Mesenchymal stem cell (in vitro differentiated cells and primary cell): ENCODE measurements around the gene FOXL1.
A peak's percentile ranks its signal among the peaks of the same experiment; 100 is the strongest.

Experiments
- DNase-seq: peaks from one replicate; pipeline ENCODE4 v3.0.0-alpha.2; 2013
- H2AFZ ChIP-seq: one replicate; pipeline ENCODE4 v1.6.1; 2013; ENCODE audit warnings: low read depth, mild to moderate bottlenecking, control low read depth, inconsistent platforms, low read length, moderate library complexity
- H2AK5ac ChIP-seq: 2 replicates; pipeline ENCODE4 v1.6.1; 2013; ENCODE audit warnings: low read length, moderate library complexity, mild to moderate bottlenecking, inconsistent platforms; ENCODE audit not compliant: severe bottlenecking
- H2BK120ac ChIP-seq: one replicate; pipeline ENCODE4 v1.6.1; 2013; ENCODE audit warnings: low read depth, mild to moderate bottlenecking, inconsistent platforms, low read length, moderate library complexity
- H2BK12ac ChIP-seq, 2 experiments: one replicate each; pipeline ENCODE4 v1.6.1; 2013; ENCODE audit warnings: inconsistent platforms in 2 of 2, low read length in 2 of 2, mild to moderate bottlenecking in 2 of 2, moderate library complexity in 2 of 2, control low read depth in 1 of 2
- H2BK15ac ChIP-seq: one replicate; pipeline ENCODE4 v1.6.1; 2013; ENCODE audit warnings: mild to moderate bottlenecking, low read depth, inconsistent platforms; ENCODE audit not compliant: poor library complexity, severe bottlenecking
- H2BK5ac ChIP-seq: 2 replicates; pipeline ENCODE4 v1.6.1; 2013; ENCODE audit warnings: low read depth, mild to moderate bottlenecking, low read length, control low read depth, inconsistent platforms; ENCODE audit not compliant: poor library complexity, severe bottlenecking
- H3K14ac ChIP-seq, 2 experiments: one replicate each; pipeline ENCODE4 v1.6.1; 2013; ENCODE audit warnings: inconsistent platforms in 2 of 2, low read length in 2 of 2, control low read depth in 1 of 2, mild to moderate bottlenecking in 1 of 2, moderate library complexity in 1 of 2
- H3K18ac ChIP-seq, 2 experiments: one replicate each; pipeline ENCODE4 v1.6.1; 2013; ENCODE audit warnings: inconsistent platforms in 2 of 2, low read length in 2 of 2, control low read depth in 1 of 2, low read depth in 1 of 2, mild to moderate bottlenecking in 1 of 2
- H3K23ac ChIP-seq, 2 experiments: one replicate each; pipeline ENCODE4 v1.6.1; 2013; ENCODE audit warnings: inconsistent platforms in 2 of 2, low read length in 2 of 2, mild to moderate bottlenecking in 2 of 2, moderate library complexity in 2 of 2, control low read depth in 1 of 2
- H3K27ac ChIP-seq: 2 replicates; pipeline ENCODE4 v1.5.1; 2013; ENCODE audit warnings: mild to moderate bottlenecking, moderate library complexity, low read length, control low read depth, inconsistent platforms; ENCODE audit not compliant: poor library complexity, severe bottlenecking
- H3K27me3 ChIP-seq, 2 experiments: 2 replicates each; pipeline versions ENCODE4 v1.6.1 to v1.7.0; 2013; ENCODE audit warnings: low read length in 2 of 2, mild to moderate bottlenecking in 2 of 2, moderate library complexity in 2 of 2, control low read depth in 1 of 2, inconsistent platforms in 1 of 2; ENCODE audit not compliant: control insufficient read depth in 1 of 2, insufficient read depth in 1 of 2
- H3K36me3 ChIP-seq, 2 experiments: 2 replicates each; pipeline versions ENCODE4 v1.6.1 to v1.7.0; 2013; ENCODE audit warnings: low read length in 2 of 2, control low read depth in 1 of 2, inconsistent platforms in 1 of 2, low read depth in 1 of 2, mild to moderate bottlenecking in 1 of 2; ENCODE audit not compliant: insufficient read depth in 2 of 2, control insufficient read depth in 1 of 2
- H3K4ac ChIP-seq, 2 experiments: one replicate each; pipeline ENCODE4 v1.6.1; 2013; ENCODE audit warnings: inconsistent platforms in 2 of 2, low read length in 2 of 2, mild to moderate bottlenecking in 2 of 2, moderate library complexity in 2 of 2, control low read depth in 1 of 2, low read depth in 1 of 2
- H3K4me1 ChIP-seq: 2 replicates; pipeline ENCODE4 v1.6.1; 2013; ENCODE audit warnings: low read depth, low read length, control low read depth; ENCODE audit not compliant: control insufficient read depth, insufficient read depth
- H3K4me2 ChIP-seq: 2 replicates; pipeline ENCODE4 v1.6.1; 2013; ENCODE audit warnings: low read length, mild to moderate bottlenecking, inconsistent platforms; ENCODE audit not compliant: poor library complexity, severe bottlenecking
- H3K4me3 ChIP-seq, 2 experiments: 2 replicates each; pipeline versions ENCODE4 v1.5.1 to v1.7.0; 2013; ENCODE audit warnings: low read length in 2 of 2, mild to moderate bottlenecking in 2 of 2, control low read depth in 1 of 2, low read depth in 1 of 2; ENCODE audit not compliant: insufficient read depth in 1 of 2
- H3K79me1 ChIP-seq: replicated peaks from 2 replicates; pipeline ENCODE4 v1.6.1; 2013; ENCODE audit warnings: mild to moderate bottlenecking, control low read depth, low read length, inconsistent platforms; ENCODE audit not compliant: poor library complexity, severe bottlenecking
- H3K9ac ChIP-seq: 2 replicates; pipeline ENCODE4 v1.7.0; 2013; ENCODE audit warnings: mild to moderate bottlenecking, low read length, moderate library complexity
- H3K9me3 ChIP-seq: 2 replicates; pipeline ENCODE4 v1.7.0; 2013; ENCODE audit warnings: mild to moderate bottlenecking, low read length; ENCODE audit not compliant: control insufficient read depth
- H4K8ac ChIP-seq: one replicate; pipeline ENCODE4 v1.6.1; 2013; ENCODE audit warnings: inconsistent platforms, mild to moderate bottlenecking, low read length, moderate library complexity
- H4K91ac ChIP-seq: one replicate; pipeline ENCODE4 v1.6.1; 2013; ENCODE audit warnings: mild to moderate bottlenecking, low read length, inconsistent platforms
- WGBS: methylation state at CpG from one replicate; pipeline ENCODE4 v1.1.7; 2013; ENCODE audit warnings: mixed read lengths; 5-methylcytosine and 5-hydroxymethylcytosine counted together

FOXL1 gene

GRCh38 chr16:86566966-86567700 lies 11.2 kb upstream of the FOXL1 start:
- peak overlapping the region; percentile 60 to 96 for H3K23ac ChIP-seq
- no peak overlapping the region for H2AFZ ChIP-seq
- peak overlapping the region in 1 of 2 experiments; percentile 78 for H2BK12ac ChIP-seq
- H3K4me3 ChIP-seq = peak overlapping the region; percentile 86 to 90
- no peaks in the 10 kb centered on the region for H3K9me3 ChIP-seq
- peak; percentile 75 for DNase-seq
- peak overlapping the region; percentile 64 for H4K8ac ChIP-seq
- H3K27ac ChIP-seq = peak overlapping the region; percentile 97
- H3K36me3 ChIP-seq = peaks cover 0 to 22% of the 10 kb centered on the region in 2 experiments
- peak overlapping the region; percentile 79 for H3K4me2 ChIP-seq
- H3K4ac ChIP-seq = peak overlapping the region; percentile 64 to 80
- H2AK5ac ChIP-seq = peak overlapping the region; percentile 72
- peaks cover 13% of the 10 kb centered on the region for H3K4me1 ChIP-seq
- H4K91ac ChIP-seq = peak overlapping the region; percentile 75
- H3K9ac ChIP-seq = peak overlapping the region; percentile 88
- 2% methylated on average over 76 of the region's 88 CpGs for WGBS
- peak overlapping the region; percentile 90 for H2BK15ac ChIP-seq
- H3K79me1 ChIP-seq = peaks cover 4% of the 10 kb centered on the region
- peak overlapping the region; percentile 79 for H2BK120ac ChIP-seq
- peaks cover 0 to 59% of the 10 kb centered on the region in 2 experiments for H3K27me3 ChIP-seq
- H3K14ac ChIP-seq = no peak overlapping the region
- peak overlapping the region; percentile 75 to 91 for H3K18ac ChIP-seq
- H2BK5ac ChIP-seq = peak overlapping the region; percentile 86

GRCh38 chr16:86567701-86568581 lies 10.4 kb upstream of the FOXL1 start:
- peaks cover 0 to 25% of the 10 kb centered on the region in 2 experiments for H3K36me3 ChIP-seq
- peak overlapping the region; percentile 75 to 91 for H3K18ac ChIP-seq
- peak overlapping the region; percentile 64 to 74 for H3K4ac ChIP-seq
- H3K23ac ChIP-seq = peak overlapping the region in 1 of 2 experiments; percentile 63
- peak overlapping the region; percentile 59 for H4K8ac ChIP-seq
- H2AK5ac ChIP-seq = peak overlapping the region; percentile 72
- peak overlapping the region in 1 of 2 experiments; percentile 50 for H3K14ac ChIP-seq
- peaks cover 0 to 62% of the 10 kb centered on the region in 2 experiments for H3K27me3 ChIP-seq
- peaks cover 19% of the 10 kb centered on the region for H3K4me1 ChIP-seq
- H4K91ac ChIP-seq = peak overlapping the region; percentile 76
- H3K4me2 ChIP-seq = peak overlapping the region; percentile 79
- no peaks in the 10 kb centered on the region for H3K9me3 ChIP-seq
- DNase-seq = peak; percentile 49
- peak overlapping the region; percentile 48 for H2AFZ ChIP-seq
- H2BK120ac ChIP-seq = peak overlapping the region; percentile 79
- H3K79me1 ChIP-seq = peaks cover 4% of the 10 kb centered on the region
- H3K27ac ChIP-seq = peak overlapping the region; percentile 97
- peak overlapping the region; percentile 86 to 90 for H3K4me3 ChIP-seq
- H2BK15ac ChIP-seq = peak overlapping the region; percentile 93
- peak overlapping the region; percentile 88 for H3K9ac ChIP-seq
- under 1% methylated on average over 83 of the region's 116 CpGs for WGBS
- peak overlapping the region; percentile 97 for H2BK5ac ChIP-seq
- H2BK12ac ChIP-seq = peak overlapping the region; percentile 31 to 67

- Histone ChIP-seq H2BK12ac (peak overlapping the region; percentile 4 to 91), H3K79me1 (peaks cover 3% of the 10 kb centered on the region), H4K91ac (no peak overlapping the region), H3K27ac (peak overlapping the region; percentile 88), H3K9ac (peak overlapping the region; percentile 88), H3K23ac (peak overlapping the region; percentile 37 to 98), H3K4ac (peak overlapping the region in 1 of 2 experiments; percentile 76), H4K8ac (no peak overlapping the region), H3K4me3 (peak overlapping the region; percentile 86 to 90), H3K14ac (peak overlapping the region in 1 of 2 experiments; percentile 6), H2BK5ac (peak overlapping the region; percentile 97), H3K4me1 (peaks cover 26% of the 10 kb centered on the region), H3K18ac (peak overlapping the region; percentile 26 to 34), H2AK5ac (peak overlapping the region; percentile 65), H2BK15ac (peak overlapping the region; percentile 86), H3K9me3 (no peaks in the 10 kb centered on the region), H2BK120ac (peak overlapping the region; percentile 54), H3K4me2 (peak overlapping the region; percentile 61), H3K36me3 (peaks cover 0 to 25% of the 10 kb centered on the region in 2 experiments), H2AFZ (peak overlapping the region; percentile 18), H3K27me3 (peaks cover 0 to 67% of the 10 kb centered on the region in 2 experiments)
- DNase-seq = no peak
- 4% methylated on average over 32 of the region's 33 CpGs for WGBS
These were observed 9.4 kb upstream of the FOXL1 start for GRCh38 chr16:86568677-86569623.
